GM12878 (cell line): ENCODE measurements around the gene TIMP3. TPM values are rescaled to one million over a fixed set of nuclear protein-coding genes. Genes with fewer than 3 reads are reported as not detected.

ENCODE experiments used
- ATAC-seq: fragments of 200-7000 bp; cut with Tn5 transposase; 3 replicates; pipeline ENCODE4 v1.9.1; 2020; ENCODE audit warnings: mild to moderate bottlenecking, moderate library complexity
- BruUV-seq: library from RNA; stranded (reverse); fragments of 400-500 nt; replicated peaks from 2 replicates; lab custom pipeline; 2021; lab: Mats Ljungman, UMichigan
- CTCF ChIA-PET: fragments of 300-600 bp; sonication (Branson Sonifier 250); formaldehyde crosslinking; extraction: SDS; loops from one replicate; lab custom pipeline; 2021; ENCODE audit warnings: inconsistent platforms; lab: Yijun Ruan, JAX
- POLR2A ChIA-PET: fragments of 350-600 bp; formaldehyde crosslinking; extraction: SDS; loops from one replicate; lab custom pipeline; 2021; ENCODE audit warnings: inconsistent platforms; lab: Charles Lee
- RAD21 ChIA-PET: fragments of 300-600 bp; sonication (Branson Sonifier 250); formaldehyde crosslinking; loops from one replicate; lab custom pipeline; 2023; ENCODE audit warnings: antibody characterized with exemption; ENCODE audit not compliant: unreplicated experiment; lab: Charles Lee
- SMC1A ChIA-PET: fragments of 300-600 bp; sonication (Branson Sonifier 250); formaldehyde crosslinking; loops from one replicate; lab custom pipeline; 2023; ENCODE audit not compliant: unreplicated experiment, uncharacterized antibody; lab: Charles Lee
- DNase-seq: peaks from one replicate; pipeline ENCODE4 v3.0.0-alpha.2; 2011; ENCODE audit warnings: low read depth, low spot score
- FAIRE-seq: peaks from 3 replicates; lab custom pipeline; 2011; peaks lifted over from hg19 to GRCh38; lab: Jason Lieb, UNC
- H2AFZ ChIP-seq: 2 replicates; pipeline ENCODE4 v1.6.0; 2011; ENCODE audit warnings: low read depth, low read length, control low read depth; ENCODE audit not compliant: control insufficient read depth
- H3K27ac ChIP-seq: 2 replicates; pipeline ENCODE4 v1.5.1; 2011; ENCODE audit warnings: control low read depth; ENCODE audit not compliant: control insufficient read depth, insufficient read depth
- H3K27me3 ChIP-seq, 2 experiments: replicated peaks in 1 of 2; 2 replicates each; pipeline versions ENCODE4 v1.6.0 to v1.6.1; 2011; ENCODE audit warnings: low read length in 1 of 2; ENCODE audit not compliant: control insufficient read depth in 2 of 2, insufficient read depth in 2 of 2
- H3K36me3 ChIP-seq, 2 experiments: 2 replicates each; pipeline ENCODE4 v1.5.1; 2011; ENCODE audit warnings: low read length in 1 of 2; ENCODE audit not compliant: control insufficient read depth in 2 of 2, insufficient read depth in 2 of 2
- H3K4me1 ChIP-seq: 2 replicates; pipeline ENCODE4 v1.6.1; 2011; ENCODE audit warnings: mild to moderate bottlenecking, low read length, moderate library complexity, mixed read lengths; ENCODE audit not compliant: control insufficient read depth, insufficient read depth
- H3K4me2 ChIP-seq: 2 replicates; pipeline ENCODE4 v1.6.0; 2011; ENCODE audit warnings: control low read depth; ENCODE audit not compliant: control insufficient read depth, insufficient read depth
- H3K4me3 ChIP-seq: fragments of 200-600 bp; sonication (generic); 2 replicates; pipeline ENCODE4 v1.5.1; 2016
- H3K79me2 ChIP-seq: 2 replicates; pipeline ENCODE4 v1.6.0; 2011; ENCODE audit warnings: low read length; ENCODE audit not compliant: control insufficient read depth, insufficient read depth
- H3K9ac ChIP-seq: 2 replicates; pipeline ENCODE4 v1.8.0; 2011; ENCODE audit warnings: low read length, control low read depth, mixed read lengths; ENCODE audit not compliant: control insufficient read depth, insufficient read depth
- H3K9me3 ChIP-seq: replicated peaks from 3 replicates; pipeline ENCODE4 v1.5.1; 2011; ENCODE audit warnings: mild to moderate bottlenecking, low read length; ENCODE audit not compliant: control insufficient read depth, insufficient read depth
- H4K20me1 ChIP-seq: 2 replicates; pipeline ENCODE4 v1.6.0; 2011; ENCODE audit not compliant: control insufficient read depth, insufficient read depth
- ASH2L ChIP-seq: fragments of 300-600, 200-600 bp; sonication (generic); IDR thresholded peaks from 2 replicates; pipeline ENCODE4 v1.6.1; 2017; ENCODE audit warnings: low read depth, mild to moderate bottlenecking, borderline replicate concordance
- CHD2 ChIP-seq: IDR thresholded peaks from 2 replicates; pipeline ENCODE4 v1.6.1; 2011; ENCODE audit warnings: low read depth, low read length, improper control_type of control experiment, borderline replicate concordance
- ETV6 ChIP-seq, 2 experiments: fragments of 450-650 bp in 1 of 2; IDR thresholded peaks in 1 of 2; conservative IDR thresholded peaks in 1 of 2; 2 replicates each; pipeline ENCODE4 v1.6.1; 2014; ENCODE audit warnings: antibody characterized with exemption in 1 of 2, borderline replicate concordance in 1 of 2, low read depth in 1 of 2, mild to moderate bottlenecking in 1 of 2, moderate library complexity in 1 of 2
- JUNB ChIP-seq: IDR thresholded peaks from 2 replicates; pipeline ENCODE4 v1.6.1; 2016; ENCODE audit warnings: antibody characterized with exemption, mild to moderate bottlenecking
- NR2F1 ChIP-seq: fragments of 450-650 bp; conservative IDR thresholded peaks from 2 replicates; pipeline ENCODE4 v1.6.1; 2017; ENCODE audit warnings: mild to moderate bottlenecking
- RUNX3 ChIP-seq: IDR thresholded peaks from 2 replicates; pipeline ENCODE4 v1.6.1; 2012; ENCODE audit warnings: low read length, inconsistent platforms
- SRF ChIP-seq, 2 experiments: IDR thresholded peaks; 2 replicates each; pipeline ENCODE4 v1.6.1; 2011; ENCODE audit warnings: low read depth in 2 of 2, low read length in 2 of 2, mild to moderate bottlenecking in 1 of 2, moderate library complexity in 1 of 2
- STAT1 ChIP-seq: fragments of 450-650 bp; conservative IDR thresholded peaks from 2 replicates; pipeline ENCODE4 v1.6.1; 2014; ENCODE audit warnings: antibody characterized with exemption, mild to moderate bottlenecking
- STAT3 ChIP-seq: IDR thresholded peaks from 2 replicates; pipeline ENCODE4 v1.6.1; 2011; ENCODE audit warnings: low read depth, low read length, improper control_type of control experiment
- ZBTB11 ChIP-seq: fragments of 450-650 bp; formaldehyde crosslinking; IDR thresholded peaks from 2 replicates; pipeline ENCODE4 v1.5.0; 2022; ENCODE audit warnings: mild to moderate bottlenecking, missing genetic modification characterization
- ZBTB33 ChIP-seq: fragments of 450-650 bp; IDR thresholded peaks from 2 replicates; pipeline ENCODE4 v1.6.1; 2017; ENCODE audit warnings: mild to moderate bottlenecking
- ZBTB40 ChIP-seq: fragments of 450-650 bp; IDR thresholded peaks from 2 replicates; pipeline ENCODE4 v1.6.1; 2016; ENCODE audit warnings: mild to moderate bottlenecking, moderate library complexity, borderline replicate concordance
- WGBS: methylation state at CpG from one replicate; pipeline ENCODE4 v1.1.6; 2016; ENCODE audit warnings: low lambda C conversion rate; ENCODE audit not compliant: insufficient replicate concordance, insufficient coverage; ENCODE audit errors: missing lambda C conversion rate; 5-methylcytosine and 5-hydroxymethylcytosine counted together
- in situ Hi-C: fragments of 300-500 bp; cut with MboI; formaldehyde crosslinking; loops from 9 replicates; pipeline ENCODE4 v1.14.3; 2018; ENCODE audit warnings: mixed read lengths
- intact Hi-C: fragments of 100-400 bp; cut with micrococcal nuclease; formaldehyde crosslinking; loops from one replicate; pipeline ENCODE4 v1.14.2; 2022; ENCODE audit not compliant: unreplicated experiment
- polyA plus RNA-seq, 11 experiments: library from polyadenylated mRNA; depleted of rRNA in 4 of 11; unstranded in 6 of 11; stranded (reverse) in 5 of 11; fragments of >200 nt; fragmentation: Nextera tagmentation in 4 of 11; fragmentation: Illumina TruSeq in 1 of 11; extraction: Ambion mirVana in 4 of 11; extraction: Trizol in 1 of 11; gene quantifications; 1 replicate in 1 of 11; 2 replicates in 10 of 11; pipeline versions ENCODE4 v1.2.1 to v1.2.3, GENCODE V29; 2011 to 2016; ENCODE audit warnings: inconsistent platforms in 2 of 11, missing spikeins in 2 of 11, low read depth in 1 of 11
- total RNA-seq, 4 experiments: library from RNA; depleted of rRNA in 3 of 4; stranded (reverse); fragments of >200 nt in 3 of 4; fragmentation: Illumina TruSeq in 1 of 4; extraction: Trizol in 1 of 4; gene quantifications; 2 replicates each; pipeline versions ENCODE4 v1.2.1 to v1.2.3, GENCODE V29; 2013 to 2021

Gene TIMP3
- total and polyA plus RNA-seq, 10 of the 15 experiments (the other 5 are each of a cell fraction or from before 2014, with no cell fraction given), result 0.01 to 0.74 (median 0.27) TPM; not detected in 5

GRCh38 chr22:32839831-32840584 is 38.5 kb downstream of the TIMP3 start:
- Histone ChIP-seq H3K9ac (no peak overlapping the region), H3K27me3 (peaks cover 3 to 4% of the 10 kb centered on the region in 2 experiments; a peak in 2 of 4 replicates), H3K36me3 (no peaks in the 10 kb centered on the region), H3K79me2 (no peaks in the 10 kb centered on the region), H3K4me2 (no peak overlapping the region), H2AFZ (no peak overlapping the region), H3K27ac (no peak overlapping the region), H4K20me1 (no peaks in the 10 kb centered on the region), H3K9me3 (no peaks in the 10 kb centered on the region), H3K4me3 (no peak overlapping the region), H3K4me1 (no peaks in the 10 kb centered on the region)
- in situ Hi-C loops, result loop anchor here (5.0 kb wide), 1 partner anchor 48 kb away; no protein-coding TSS in a partner anchor
- ChIA-PET POLR2A (no interaction called here), RAD21 (no interaction called here), CTCF (no interaction called here), SMC1A (no interaction called here)
- DNase-seq, result no peak
- WGBS, result 13% methylated on average over 14 of the region's 14 CpGs
- no peak for ATAC-seq
- intact Hi-C loops, result loop anchor here (10.0 kb wide), 1 partner anchor 165 kb away; no protein-coding TSS in a partner anchor
- no TSS peak for BruUV-seq
- no peak for FAIRE-seq
- TF ChIP-seq ZBTB40 (no peak), STAT1 (no peak), SRF (IDR thresholded peaks at IDR 0.05; ENCODE audit: low read depth in 2 of 2, low read length in 2 of 2) (no peak), ZBTB11 (CRISPR knock-in tag) (no peak), ZBTB33 (no peak), STAT3 (no peak), JUNB (no peak), CHD2 (no peak), ETV6 (conservative IDR thresholded peaks at IDR 0.05 in 1 of 2, IDR thresholded peaks at IDR 0.05 in 1 of 2; ENCODE audit: borderline replicate concordance in 1 of 2, low read depth in 1 of 2) (no peak), ASH2L (no peak), NR2F1 (no peak), RUNX3 (no peak)
